ENCODE data around the gene CCDC196. TPM values are rescaled to one million over a fixed set of nuclear protein-coding genes. Genes with fewer than 3 reads are reported as not detected.

The CCDC196 gene
- total and polyA plus RNA-seq, 4 donors = not detected

GRCh38 chr14:66508547-66508845 is 22.3 kb downstream of the CCDC196 start:
- DNase-seq = no peak
- H3K9me3 ChIP-seq (ENCODE audit: control insufficient read depth in 4 of 4, insufficient read depth in 3 of 4, low read length in 3 of 4) = no peaks in the 10 kb centered on the region
- H3K27me3 ChIP-seq (ENCODE audit: control insufficient read depth in 3 of 3, insufficient read depth in 3 of 3, low read length in 2 of 3) = peaks cover 0 to 13% (median 0%) of the 10 kb centered on the region in 3 donors
- H3K4me3 ChIP-seq = peak overlapping the region; percentile 90
- WGBS, 2 donors = 0% methylated on average over 19 of the region's 19 CpGs
- ATAC-seq (ENCODE audit: insufficient read depth, low FRiP score) = no peak
- no peak for TF ChIP-seq CTCF (IDR thresholded peaks at IDR 0.05; ENCODE audit: control extremely low read depth, extremely low read depth)
- H3K36me3 ChIP-seq (ENCODE audit: control insufficient read depth in 4 of 4, insufficient read depth in 4 of 4, low read length in 4 of 4) = no peaks in the 10 kb centered on the region
- peak overlapping the region; percentile 88 to 97 for H3K27ac ChIP-seq (ENCODE audit: low read depth in 1 of 2, low read length in 1 of 2)
- H3K9ac ChIP-seq (ENCODE audit: insufficient read depth in 1 of 2, low read length in 2 of 2) = peak overlapping the region; percentile 55 to 90
- peaks cover 0 to 16% (median 0%) of the 10 kb centered on the region in 5 donors for H3K4me1 ChIP-seq (ENCODE audit: control insufficient read depth in 5 of 5, insufficient read depth in 5 of 5, low read length in 5 of 5)

- 1% methylated on average over 50 to 57 of the region's 57 CpGs for WGBS, 2 donors
- Histone ChIP-seq H3K27me3 (ENCODE audit: control insufficient read depth in 3 of 3, insufficient read depth in 3 of 3, low read length in 2 of 3) (peaks cover 0 to 13% (median 0%) of the 10 kb centered on the region in 3 donors), H3K4me1 (ENCODE audit: control insufficient read depth in 5 of 5, insufficient read depth in 5 of 5, low read length in 5 of 5) (peaks cover 0 to 16% (median 0%) of the 10 kb centered on the region in 5 donors), H3K4me3 (peak overlapping the region; percentile 90), H3K9ac (ENCODE audit: insufficient read depth in 1 of 2, low read length in 2 of 2) (peak overlapping the region; percentile 55 to 90), H3K36me3 (ENCODE audit: control insufficient read depth in 4 of 4, insufficient read depth in 4 of 4, low read length in 4 of 4) (no peaks in the 10 kb centered on the region), H3K9me3 (ENCODE audit: control insufficient read depth in 4 of 4, insufficient read depth in 3 of 4, low read length in 3 of 4) (no peaks in the 10 kb centered on the region), H3K27ac (ENCODE audit: low read depth in 1 of 2, low read length in 1 of 2) (peak overlapping the region; percentile 88 to 97)
- peak; percentile 34 to 52 (median 49) for DNase-seq
- ATAC-seq (ENCODE audit: insufficient read depth, low FRiP score) = no peak
- TF ChIP-seq CTCF (IDR thresholded peaks at IDR 0.05; ENCODE audit: control extremely low read depth, extremely low read depth) = no peak
These were observed 22.9 kb downstream of the CCDC196 start for GRCh38 chr14:66508846-66509621.

- peaks cover 0 to 13% (median 0%) of the 10 kb centered on the region in 3 donors for H3K27me3 ChIP-seq (ENCODE audit: control insufficient read depth in 3 of 3, insufficient read depth in 3 of 3, low read length in 2 of 3)
- WGBS, 2 donors = 50 to 51% methylated on average over 4 of the region's 4 CpGs
- H3K27ac ChIP-seq (ENCODE audit: low read depth in 1 of 2, low read length in 1 of 2) = no peak overlapping the region
- H3K4me1 ChIP-seq (ENCODE audit: control insufficient read depth in 5 of 5, insufficient read depth in 5 of 5, low read length in 5 of 5) = peaks cover 0 to 16% (median 2%) of the 10 kb centered on the region in 5 donors
- no peaks in the 10 kb centered on the region for H3K9me3 ChIP-seq (ENCODE audit: control insufficient read depth in 4 of 4, insufficient read depth in 3 of 4, low read length in 3 of 4)
- H3K36me3 ChIP-seq (ENCODE audit: control insufficient read depth in 4 of 4, insufficient read depth in 4 of 4, low read length in 4 of 4) = no peaks in the 10 kb centered on the region
- H3K4me3 ChIP-seq = no peak overlapping the region
- no peak for ATAC-seq (ENCODE audit: insufficient read depth, low FRiP score)
- DNase-seq = peak in 2 of 3 donors; percentile 26 to 27
- peak overlapping the region in 1 of 2 donors; percentile 90 for H3K9ac ChIP-seq (ENCODE audit: insufficient read depth in 1 of 2, low read length in 2 of 2)
- no peak for TF ChIP-seq CTCF (IDR thresholded peaks at IDR 0.05; ENCODE audit: control extremely low read depth, extremely low read depth)
These were observed 23.7 kb downstream of the CCDC196 start for GRCh38 chr14:66509874-66510273.

Measured in lung (tissue), 12 donors.